ENCODE results near the gene RNU6-1. TPM values are rescaled to one million over a fixed set of nuclear protein-coding genes. Genes with fewer than 3 reads are reported as not detected.
A peak's percentile ranks its signal among the peaks of the same experiment; 100 is the strongest.

Gene RNU6-1
- not detected for total RNA-seq

GRCh38 chr15:67839929-67840748 lies at the start of gene RNU6-1:
RNU6-1 (minus strand) TSS chr15:67840045.
- peak; percentile 81 for ATAC-seq (ENCODE audit: low FRiP score)
- DNase-seq (ENCODE audit: low spot score), result peak; percentile 78
- no peak for TF ChIP-seq CTCF (IDR thresholded peaks at IDR 0.05)

- ATAC-seq (ENCODE audit: low FRiP score), result no peak
- no peak for TF ChIP-seq CTCF (IDR thresholded peaks at IDR 0.05)
- no peak for DNase-seq (ENCODE audit: low spot score)
Measured at GRCh38 chr15:67887776-67888175, 47.9 kb upstream of the RNU6-1 start.

- TF ChIP-seq CTCF (IDR thresholded peaks at IDR 0.05), result no peak
- DNase-seq (ENCODE audit: low spot score) (no peak), ATAC-seq (ENCODE audit: low FRiP score) (no peak)
Measured at GRCh38 chr15:67885861-67886260, 46.0 kb upstream of the RNU6-1 start.

GRCh38 chr15:67885175-67885523 lies 45.3 kb upstream of the RNU6-1 start:
- DNase-seq (ENCODE audit: low spot score) (no peak), ATAC-seq (ENCODE audit: low FRiP score) (no peak)
- TF ChIP-seq CTCF (IDR thresholded peaks at IDR 0.05), result no peak

GRCh38 chr15:67884514-67885174 lies 44.8 kb upstream of the RNU6-1 start:
- DNase-seq (ENCODE audit: low spot score) (peak; percentile 41), ATAC-seq (ENCODE audit: low FRiP score) (peak; percentile 58)
- no peak for TF ChIP-seq CTCF (IDR thresholded peaks at IDR 0.05)

- no peak for DNase-seq (ENCODE audit: low spot score)
- no peak for ATAC-seq (ENCODE audit: low FRiP score)
- no peak for TF ChIP-seq CTCF (IDR thresholded peaks at IDR 0.05)
Measured at GRCh38 chr15:67884009-67884408, 44.2 kb upstream of the RNU6-1 start.

Data from omental fat pad (tissue), 4 donors.